IMR-90 (cell line): ENCODE results near the gene PTPRH. TPM values are rescaled to one million over a fixed set of nuclear protein-coding genes. Genes with fewer than 3 reads are reported as not detected.

Experiments
- ATAC-seq: fragments of 200-7000 bp; cut with Tn5 transposase; 2 replicates; pipeline ENCODE4 v1.9.1; 2020; ENCODE audit warnings: low read depth, mild to moderate bottlenecking, moderate library complexity
- BruUV-seq: library from RNA; stranded (reverse); fragments of 400-500 nt; replicated peaks from 2 replicates; lab custom pipeline; 2021; lab: Mats Ljungman, UMichigan
- CTCF ChIA-PET: fragments of 300-600 bp; formaldehyde crosslinking; extraction: SDS; loops from one replicate; lab custom pipeline; 2021; ENCODE audit warnings: antibody characterized with exemption; lab: Yijun Ruan, JAX
- POLR2A ChIA-PET: fragments of 300-600 bp; sonication (Branson Sonifier 250); formaldehyde crosslinking; loops from one replicate; lab custom pipeline; 2022; ENCODE audit warnings: antibody characterized with exemption; ENCODE audit not compliant: unreplicated experiment; lab: Charles Lee
- DNase-seq: peaks from one replicate; pipeline ENCODE4 v3.0.0; 2013
- H2AFZ ChIP-seq: replicated peaks from 2 replicates; pipeline ENCODE3; 2013; ENCODE audit warnings: low read length, mild to moderate bottlenecking; ENCODE audit not compliant: poor library complexity
- H2AK5ac ChIP-seq: 2 replicates; pipeline ENCODE4 v1.6.1; 2013; ENCODE audit warnings: low read depth, low read length, inconsistent platforms
- H2AK9ac ChIP-seq: replicated peaks from 2 replicates; pipeline ENCODE3; 2013; ENCODE audit warnings: mild to moderate bottlenecking, low read depth, low read length, moderate library complexity; ENCODE audit not compliant: poor library complexity
- H2BK120ac ChIP-seq: 2 replicates; pipeline ENCODE4 v1.6.1; 2013; ENCODE audit warnings: low read depth, low read length, inconsistent platforms
- H2BK15ac ChIP-seq: 3 replicates; pipeline ENCODE4 v1.6.1; 2013; ENCODE audit warnings: low read depth, low read length, inconsistent platforms
- H2BK20ac ChIP-seq: 2 replicates; pipeline ENCODE4 v1.6.1; 2013; ENCODE audit warnings: low read depth, mild to moderate bottlenecking, inconsistent platforms, low read length, moderate library complexity
- H2BK5ac ChIP-seq: 2 replicates; pipeline ENCODE4 v1.6.1; 2013; ENCODE audit warnings: mild to moderate bottlenecking, low read depth, low read length, inconsistent platforms; ENCODE audit not compliant: poor library complexity, severe bottlenecking
- H3K14ac ChIP-seq: replicated peaks from 2 replicates; pipeline ENCODE4 v1.6.1; 2013; ENCODE audit warnings: low read depth, low read length, inconsistent platforms
- H3K18ac ChIP-seq: 2 replicates; pipeline ENCODE4 v1.6.1; 2013; ENCODE audit warnings: low read depth, low read length, control low read depth
- H3K23ac ChIP-seq: 2 replicates; pipeline ENCODE4 v1.6.1; 2013; ENCODE audit warnings: low read depth, low read length, inconsistent platforms
- H3K27ac ChIP-seq: 2 replicates; pipeline ENCODE4 v1.5.1; 2013; ENCODE audit warnings: mild to moderate bottlenecking, control low read depth, low read length; ENCODE audit not compliant: insufficient read depth
- H3K27me3 ChIP-seq: 2 replicates; pipeline ENCODE4 v1.6.1; 2013; ENCODE audit warnings: low read length; ENCODE audit not compliant: control insufficient read depth, insufficient read depth
- H3K36me3 ChIP-seq: 2 replicates; pipeline ENCODE4 v1.6.1; 2013; ENCODE audit warnings: low read length, mixed read lengths; ENCODE audit not compliant: control insufficient read depth, insufficient read depth
- H3K4ac ChIP-seq: 2 replicates; pipeline ENCODE4 v1.6.1; 2013; ENCODE audit warnings: low read depth, low read length, inconsistent platforms
- H3K4me1 ChIP-seq: 2 replicates; pipeline ENCODE4 v1.6.1; 2013; ENCODE audit warnings: low read length, mixed read lengths; ENCODE audit not compliant: control insufficient read depth, insufficient read depth
- H3K4me2 ChIP-seq: 2 replicates; pipeline ENCODE4 v1.6.1; 2013; ENCODE audit warnings: low read depth, mild to moderate bottlenecking, control low read depth, low read length, moderate library complexity
- H3K4me3 ChIP-seq: 2 replicates; pipeline ENCODE4 v1.5.1; 2013; ENCODE audit warnings: low read depth, mild to moderate bottlenecking, control low read depth, low read length, moderate library complexity; ENCODE audit not compliant: insufficient read depth
- H3K56ac ChIP-seq: 2 replicates; pipeline ENCODE4 v1.6.1; 2013; ENCODE audit warnings: low read length, inconsistent platforms; ENCODE audit not compliant: insufficient read depth; ENCODE audit errors: extremely low read depth
- H3K79me1 ChIP-seq, 2 experiments: 2 replicates each; pipeline ENCODE4 v1.6.1; 2013; ENCODE audit warnings: low read length in 2 of 2, inconsistent platforms in 1 of 2, low read depth in 1 of 2
- H3K9ac ChIP-seq: 2 replicates; pipeline ENCODE4 v1.6.1; 2013; ENCODE audit warnings: low read depth, low read length, control low read depth
- H3K9me1 ChIP-seq: 2 replicates; pipeline ENCODE4 v1.6.1; 2013; ENCODE audit warnings: low read length, inconsistent platforms; ENCODE audit not compliant: insufficient read depth
- H3K9me3 ChIP-seq: 2 replicates; pipeline ENCODE4 v1.6.1; 2013; ENCODE audit warnings: low read length; ENCODE audit not compliant: control insufficient read depth, insufficient read depth
- H4K20me1 ChIP-seq: 2 replicates; pipeline ENCODE4 v1.6.1; 2013; ENCODE audit warnings: low read length, inconsistent platforms; ENCODE audit not compliant: insufficient read depth
- H4K5ac ChIP-seq: 2 replicates; pipeline ENCODE4 v1.6.1; 2013; ENCODE audit warnings: mild to moderate bottlenecking, low read depth, low read length, control low read depth
- H4K8ac ChIP-seq, 2 experiments: 2 replicates each; pipeline ENCODE4 v1.6.1; 2013; ENCODE audit warnings: low read depth in 2 of 2, low read length in 2 of 2, control low read depth in 1 of 2, inconsistent platforms in 1 of 2
- H4K91ac ChIP-seq: 2 replicates; pipeline ENCODE4 v1.6.1; 2013; ENCODE audit warnings: low read depth, low read length, inconsistent platforms; ENCODE audit not compliant: insufficient read depth
- BHLHE40 ChIP-seq: fragments of 150-350 bp; IDR thresholded peaks from 2 replicates; pipeline ENCODE4 v1.6.1; 2016; ENCODE audit warnings: mild to moderate bottlenecking, low read depth, low read length
- CEBPB ChIP-seq: IDR thresholded peaks from 2 replicates; pipeline ENCODE4 v1.6.1; 2012; ENCODE audit warnings: low read depth, low read length, improper control_type of control experiment
- CHD1 ChIP-seq: IDR thresholded peaks from 2 replicates; pipeline ENCODE4 v1.6.1; 2012; ENCODE audit warnings: low read depth, low read length, improper control_type of control experiment
- CTCF ChIP-seq: conservative IDR thresholded peaks from 2 replicates; pipeline ENCODE4 v1.5.1; 2012; ENCODE audit warnings: mild to moderate bottlenecking, low read depth, low read length, improper control_type of control experiment
- ELK1 ChIP-seq: fragments of 150-350 bp; IDR thresholded peaks from 2 replicates; pipeline ENCODE4 v1.6.1; 2016; ENCODE audit warnings: low read depth, mild to moderate bottlenecking, low read length, moderate library complexity, borderline replicate concordance
- FOS ChIP-seq: fragments of 150-350 bp; IDR thresholded peaks from 2 replicates; pipeline ENCODE4 v1.6.1; 2016; ENCODE audit warnings: low read depth, low read length
- MAFK ChIP-seq: IDR thresholded peaks from 2 replicates; pipeline ENCODE4 v1.6.1; 2012; ENCODE audit warnings: low read depth, low read length, improper control_type of control experiment
- MXI1 ChIP-seq: IDR thresholded peaks from 2 replicates; pipeline ENCODE4 v1.6.1; 2012; ENCODE audit warnings: low read depth, mild to moderate bottlenecking, low read length, moderate library complexity, borderline replicate concordance
- NFE2L2 ChIP-seq: fragments of 150-350 bp; IDR thresholded peaks from 2 replicates; pipeline ENCODE4 v1.6.1; 2016; ENCODE audit warnings: low read depth, mild to moderate bottlenecking, low read length
- POLR2A ChIP-seq: IDR thresholded peaks from 2 replicates; pipeline ENCODE4 v1.6.1; 2012; ENCODE audit warnings: mild to moderate bottlenecking, low read depth, low read length
- RAD21 ChIP-seq: IDR thresholded peaks from 2 replicates; pipeline ENCODE4 v1.6.1; 2012; ENCODE audit warnings: low read length, improper control_type of control experiment
- RCOR1 ChIP-seq: IDR thresholded peaks from 2 replicates; pipeline ENCODE4 v1.6.1; 2012; ENCODE audit warnings: mild to moderate bottlenecking, low read length, improper control_type of control experiment; ENCODE audit not compliant: insufficient replicate concordance
- RFX5 ChIP-seq: IDR thresholded peaks from 2 replicates; pipeline ENCODE4 v1.8.0; 2012; ENCODE audit warnings: low read depth, mild to moderate bottlenecking, low read length, moderate library complexity
- SMC3 ChIP-seq: fragments of 150-350 bp; IDR thresholded peaks from 2 replicates; pipeline ENCODE4 v1.6.1; 2016; ENCODE audit warnings: low read depth, mild to moderate bottlenecking, antibody characterized with exemption, low read length, moderate library complexity
- WGBS, 2 experiments: methylation state at CpG; one replicate each; pipeline versions ENCODE4 v1.1.5 to v1.1.7; 2013; ENCODE audit warnings: missing lambda C conversion rate in 2 of 2; ENCODE audit not compliant: insufficient read length in 1 of 2; ENCODE audit errors: extremely low coverage in 2 of 2; 5-methylcytosine and 5-hydroxymethylcytosine counted together
- dilution Hi-C: fragments of 300-500 bp; cut with HindIII; formaldehyde crosslinking; loops from one replicate; pipeline ENCODE4 v1.14.3; 2018; ENCODE audit warnings: low sequenced_read_pairs; ENCODE audit not compliant: unreplicated experiment
- in situ Hi-C: fragments of 300-500 bp; cut with MboI; formaldehyde crosslinking; loops from 3 replicates; pipeline ENCODE4 v1.14.3; 2019; ENCODE audit warnings: low sequenced_read_pairs, inconsistent platforms, mixed read lengths
- intact Hi-C: fragments of 100-400 bp; cut with micrococcal nuclease; formaldehyde crosslinking; loops from 2 replicates; pipeline ENCODE4 v1.10.0; 2022
- polyA plus RNA-seq, 3 experiments: library from polyadenylated mRNA; depleted of rRNA; stranded (reverse); fragments of >200 nt; gene quantifications; 2 replicates each; pipeline ENCODE4 v1.2.3, GENCODE V29; 2012; ENCODE audit warnings: low replicate concordance in 1 of 3
- total RNA-seq: library from RNA; depleted of rRNA; stranded (reverse); fragments of >200 nt; gene quantifications from 2 replicates; pipeline ENCODE4 v1.2.3, GENCODE V29; 2012
- TF ChIP-seq, protein P1 (sequence below): fragments of 150-350 bp; IDR thresholded peaks from 2 replicates; pipeline ENCODE4 v1.6.1; 2017; ENCODE audit warnings: mild to moderate bottlenecking, antibody characterized with exemption, low read length, low read depth

Gene PTPRH
- total and polyA plus RNA-seq, 2 of the 4 experiments (the other 2 are of a cell fraction), result 1.3 to 3.4 TPM

- H2BK15ac ChIP-seq, result no peak overlapping the region
- H3K56ac ChIP-seq, result no peak overlapping the region
- 91% methylated on average over 6 of the region's 17 CpGs; no CpG with 5 or more reads in 1 of the 2 experiments for WGBS, 2 experiments
- no peaks in the 10 kb centered on the region for H3K79me1 ChIP-seq
- H2AK5ac ChIP-seq, result no peak overlapping the region
- no peaks in the 10 kb centered on the region for H3K4me1 ChIP-seq
- no peaks in the 10 kb centered on the region for H3K27me3 ChIP-seq
- H3K18ac ChIP-seq, result no peak overlapping the region
- in situ Hi-C loops, result loop anchor here (5.0 kb wide), 1 partner anchor 34 kb away; the partner anchor contains the start of gene PPP6R1
- H3K36me3 ChIP-seq, result peaks cover 14% of the 10 kb centered on the region
- no peak overlapping the region for H3K14ac ChIP-seq
- peak overlapping the region; percentile 48 for H2AK9ac ChIP-seq
- no peak overlapping the region for H4K5ac ChIP-seq
- CTCF ChIA-PET, result no interaction called here
- H3K9me3 ChIP-seq, result no peaks in the 10 kb centered on the region
- H3K27ac ChIP-seq, result no peak overlapping the region
- no peak overlapping the region for H2AFZ ChIP-seq
- no TSS peak for BruUV-seq
- H3K4ac ChIP-seq, result no peak overlapping the region
- no peak overlapping the region for H3K4me2 ChIP-seq
- no peak overlapping the region for H3K9ac ChIP-seq
- POLR2A ChIA-PET, result no interaction called here
- no peak overlapping the region for H3K4me3 ChIP-seq
- dilution Hi-C loops, result no loop called here
- ATAC-seq (no peak; the same call in 1 of the 2 replicates), DNase-seq (no peak)
- H2BK120ac ChIP-seq, result no peak overlapping the region
- no peak overlapping the region for H3K23ac ChIP-seq
- no peak overlapping the region for H2BK5ac ChIP-seq
- H4K20me1 ChIP-seq, result peaks cover 11% of the 10 kb centered on the region
- no peak overlapping the region for H2BK20ac ChIP-seq
- intact Hi-C loops, result no loop called here
- no peak overlapping the region for H4K91ac ChIP-seq
- H3K9me1 ChIP-seq, result 0 out of 2 replicates have a peak, but pooled peaks cover 6% of the 10 kb centered on the region
- H4K8ac ChIP-seq, result no peak overlapping the region
- TF ChIP-seq, protein P1, sequence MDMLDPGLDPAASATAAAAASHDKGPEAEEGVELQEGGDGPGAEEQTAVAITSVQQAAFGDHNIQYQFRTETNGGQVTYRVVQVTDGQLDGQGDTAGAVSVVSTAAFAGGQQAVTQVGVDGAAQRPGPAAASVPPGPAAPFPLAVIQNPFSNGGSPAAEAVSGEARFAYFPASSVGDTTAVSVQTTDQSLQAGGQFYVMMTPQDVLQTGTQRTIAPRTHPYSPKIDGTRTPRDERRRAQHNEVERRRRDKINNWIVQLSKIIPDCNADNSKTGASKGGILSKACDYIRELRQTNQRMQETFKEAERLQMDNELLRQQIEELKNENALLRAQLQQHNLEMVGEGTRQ, result no peak
- TF ChIP-seq POLR2A, result no peak
- TF ChIP-seq MAFK, result no peak
- TF ChIP-seq CTCF, result no peak
- no peak for TF ChIP-seq BHLHE40
- TF ChIP-seq CHD1, result no peak
- no peak for TF ChIP-seq SMC3
- no peak for TF ChIP-seq RAD21
- TF ChIP-seq ELK1, result no peak
- no peak for TF ChIP-seq RCOR1
- TF ChIP-seq MXI1, result no peak
- TF ChIP-seq NFE2L2, result no peak
- TF ChIP-seq RFX5, result no peak
- TF ChIP-seq FOS, result no peak
- TF ChIP-seq CEBPB, result no peak
These were observed 14.2 kb upstream of the PTPRH start for GRCh38 chr19:55223291-55224037.
